HG03060 (cell line): ENCODE measurements around the gene ASIC3.

Experiments used
- ATAC-seq: cut with Tn5 transposase; IDR thresholded peaks from one replicate; pipeline ENCODE4 v1.9.1; 2021; ENCODE audit warnings: low read depth, moderate number of reproducible peaks; ENCODE audit not compliant: unreplicated experiment

The ASIC3 gene

GRCh38 chr7:151099486-151100211 is 51.3 kb downstream of the ASIC3 start:
- no peak for ATAC-seq

GRCh38 chr7:151100921-151101320 is 52.6 kb downstream of the ASIC3 start:
- ATAC-seq = no peak

- no peak for ATAC-seq
Observed at GRCh38 chr7:151101621-151102396, 53.5 kb downstream of the ASIC3 start.
